Skin of body (tissue), 2 donors: ENCODE data around the gene FURIN. TPM values are rescaled to one million over a fixed set of nuclear protein-coding genes. Genes with fewer than 3 reads are reported as not detected.
"Not testable (repeated sequence)": the region's sequence is repeated elsewhere in the genome, so short reads cannot be mapped to it uniquely, and the experiment has no call there.

Experiments
- DNase-seq: peaks from one replicate; lab custom pipeline; 2025; lab: John Stamatoyannopoulos, UW
- total RNA-seq: library from RNA; depleted of rRNA; stranded (reverse); fragments of >200 nt; gene quantifications from one replicate; pipeline ENCODE4 v1.2.3, GENCODE V29; 2014

FURIN gene
- 26.9 TPM for total RNA-seq

GRCh38 chr15:90868261-90868689 lies at the start of gene FURIN:
FURIN (plus strand) TSS chr15:90868588; CDS start chr15:90875741, 7,153 bp downstream.
- no peak for DNase-seq

DNA sequence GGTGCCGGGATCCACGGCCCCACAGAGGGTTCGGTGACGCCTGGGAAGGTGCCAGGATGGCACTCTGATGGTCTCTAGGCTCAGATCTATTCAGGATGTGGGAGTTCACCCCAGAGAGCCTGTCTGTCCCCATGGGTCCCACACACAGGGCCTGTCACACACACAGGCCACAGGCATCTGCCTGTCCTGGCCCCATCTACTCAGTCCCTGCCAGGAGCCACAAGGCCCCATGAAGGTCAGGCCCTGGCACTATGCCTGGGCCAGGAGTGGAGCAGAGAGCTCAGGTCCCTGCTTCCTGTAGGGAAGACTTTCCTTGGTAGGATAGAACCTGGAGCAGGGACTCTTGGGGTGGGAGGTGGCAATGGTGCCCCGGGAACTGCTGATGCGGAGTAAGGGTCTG lies 49.0 kb upstream of the FURIN start:
- DNase-seq, result no peak

GRCh38 chr15:90819850-90820249 lies 48.5 kb upstream of the FURIN start:
- DNase-seq, result no peak

- no peak for DNase-seq
Observed at GRCh38 chr15:90820481-90820880, 47.9 kb upstream of the FURIN start.

- no peak for DNase-seq
Observed at GRCh38 chr15:90822204-90822955, 46.0 kb upstream of the FURIN start.

DNA sequence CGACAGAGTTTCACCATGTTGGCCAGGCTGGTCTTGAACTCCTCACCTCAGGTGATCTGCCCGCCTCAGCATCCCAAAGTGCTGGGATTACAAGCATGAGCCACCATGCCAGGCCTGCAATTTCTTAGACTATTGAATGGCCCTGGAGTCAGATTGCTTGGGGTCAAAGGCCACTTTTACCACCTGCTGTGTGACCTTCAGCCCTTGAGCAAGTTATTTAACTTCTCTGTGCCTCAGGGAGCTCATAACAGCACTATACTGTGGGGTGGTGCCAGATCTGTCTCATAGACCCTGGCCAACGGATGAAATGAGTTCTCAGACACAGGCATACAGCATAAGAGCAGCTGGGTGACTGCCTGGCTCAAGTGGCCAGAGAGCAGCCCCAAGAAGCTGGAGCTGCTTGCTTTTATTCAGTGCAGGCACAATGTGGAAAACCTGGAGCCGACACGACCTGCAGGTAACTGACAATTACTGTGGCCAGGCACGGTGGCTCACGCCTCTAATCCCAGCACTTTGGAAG lies 44.9 kb upstream of the FURIN start:
- no peak for DNase-seq

DNA sequence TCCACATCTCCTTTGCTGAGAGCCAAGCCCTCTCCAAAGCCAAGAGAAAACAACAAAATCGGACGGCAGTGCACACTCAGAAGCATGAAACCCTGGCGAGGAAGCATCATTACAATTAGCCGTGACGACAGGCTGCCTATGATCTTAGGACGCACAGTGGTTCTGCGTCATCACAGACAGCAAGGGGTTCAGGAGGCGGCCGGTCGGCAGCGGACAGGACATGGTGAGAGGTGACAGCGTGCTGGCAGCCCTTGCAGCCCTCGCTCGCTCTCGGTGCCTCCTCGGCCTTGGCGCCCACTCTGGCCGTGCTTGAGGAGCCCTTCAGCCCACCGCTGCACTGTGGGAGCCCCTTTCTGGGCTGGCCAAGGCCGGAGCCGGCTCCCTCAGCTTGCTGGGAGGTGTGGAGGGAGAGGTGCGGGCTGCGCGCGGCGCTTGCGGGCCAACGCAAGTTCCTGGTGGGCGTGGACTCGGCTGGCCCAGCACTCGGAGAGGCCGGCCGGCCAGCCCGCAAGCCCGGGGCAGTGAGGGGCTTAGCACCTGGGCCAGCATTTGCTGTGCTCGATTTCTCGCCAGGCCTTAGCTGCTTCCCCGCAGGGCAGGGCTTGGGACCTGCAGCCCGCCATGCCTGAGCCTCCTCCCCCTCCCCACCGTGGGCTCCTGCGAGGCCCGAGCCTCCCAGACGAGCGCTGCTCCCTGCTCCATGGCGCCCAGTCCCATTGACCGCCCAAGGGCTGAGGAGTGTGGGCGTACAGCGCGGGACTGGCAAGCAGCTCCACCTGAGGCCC lies 43.1 kb upstream of the FURIN start:
- not testable (repeated sequence) for DNase-seq

- not testable (repeated sequence) for DNase-seq
Observed at GRCh38 chr15:90826206-90826885, 42.0 kb upstream of the FURIN start.

DNA sequence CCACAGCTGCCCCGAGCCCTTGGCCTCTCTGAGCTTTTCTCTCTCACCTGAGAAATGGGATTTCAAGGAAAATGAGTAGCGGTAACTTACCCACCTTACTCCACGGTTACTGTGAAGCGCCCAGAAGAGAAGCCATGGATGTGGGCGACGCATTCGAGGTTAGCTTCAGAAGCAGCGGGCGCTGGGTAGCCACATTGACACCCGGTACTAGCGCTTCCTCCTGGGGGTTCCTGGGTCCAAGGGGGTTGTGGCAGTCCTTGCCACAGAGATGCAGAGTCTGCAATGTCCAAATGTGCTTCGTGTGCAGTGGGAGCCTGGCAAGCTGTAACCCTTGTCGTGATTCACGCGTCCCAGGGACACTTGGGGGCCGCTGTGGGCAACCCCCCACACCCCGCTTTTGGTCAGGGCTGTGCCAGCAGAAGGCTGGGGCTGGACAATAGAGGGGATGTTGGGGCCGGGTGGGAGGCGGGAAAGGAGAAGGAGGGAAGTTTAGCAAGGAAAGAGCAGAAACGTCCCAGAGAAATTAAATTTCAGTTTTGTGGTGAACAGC lies 41.4 kb upstream of the FURIN start:
- no peak for DNase-seq

- DNase-seq, result no peak
Observed at GRCh38 chr15:90828111-90828510, 40.3 kb upstream of the FURIN start.

DNA sequence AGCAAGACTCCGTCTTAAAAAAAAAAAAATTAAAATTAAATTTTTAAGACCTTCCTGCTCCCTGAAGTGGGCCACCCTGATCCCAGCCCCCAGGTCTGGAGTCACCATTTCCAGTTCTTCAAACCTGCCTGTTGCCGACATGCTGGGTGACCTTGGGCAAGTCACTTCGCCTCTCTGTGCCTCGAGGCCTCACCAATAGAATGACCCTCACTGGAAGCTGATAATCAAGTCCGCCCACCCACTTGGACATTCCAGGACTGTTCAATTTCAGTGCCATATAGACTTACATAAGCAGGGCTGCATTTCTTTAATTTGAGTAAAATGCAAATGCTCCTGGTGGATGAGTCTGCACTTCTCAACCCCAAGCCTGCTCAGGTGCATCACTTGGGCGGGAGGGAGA lies 39.3 kb upstream of the FURIN start:
- no peak for DNase-seq

GRCh38 chr15:90829942-90830440 lies 38.4 kb upstream of the FURIN start:
- DNase-seq, result no peak

DNA sequence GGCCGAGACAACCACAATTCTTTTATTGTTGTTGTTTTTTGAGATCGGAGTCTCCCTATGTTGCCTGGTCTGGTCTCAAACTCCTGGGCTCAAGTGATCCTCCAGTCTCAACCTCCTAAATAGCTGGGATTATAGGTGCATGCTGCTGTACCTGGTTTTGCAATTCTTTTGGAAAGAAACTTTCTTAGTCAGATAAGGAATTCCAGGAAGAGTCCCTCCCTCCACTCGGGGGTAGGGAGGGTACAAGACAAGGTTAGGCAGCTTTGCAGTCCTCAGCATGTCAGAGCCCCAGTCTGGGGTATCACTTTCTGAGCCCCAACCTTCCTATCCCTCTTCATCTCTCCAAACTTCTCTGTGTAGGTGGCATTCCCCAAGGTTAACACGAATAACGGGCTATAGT lies 33.8 kb upstream of the FURIN start:
- DNase-seq, result no peak

GRCh38 chr15:90836296-90836871 lies 32.0 kb upstream of the FURIN start:
- DNase-seq, result no peak

- no peak for DNase-seq
Observed at GRCh38 chr15:90837094-90837493, 31.3 kb upstream of the FURIN start.

DNA sequence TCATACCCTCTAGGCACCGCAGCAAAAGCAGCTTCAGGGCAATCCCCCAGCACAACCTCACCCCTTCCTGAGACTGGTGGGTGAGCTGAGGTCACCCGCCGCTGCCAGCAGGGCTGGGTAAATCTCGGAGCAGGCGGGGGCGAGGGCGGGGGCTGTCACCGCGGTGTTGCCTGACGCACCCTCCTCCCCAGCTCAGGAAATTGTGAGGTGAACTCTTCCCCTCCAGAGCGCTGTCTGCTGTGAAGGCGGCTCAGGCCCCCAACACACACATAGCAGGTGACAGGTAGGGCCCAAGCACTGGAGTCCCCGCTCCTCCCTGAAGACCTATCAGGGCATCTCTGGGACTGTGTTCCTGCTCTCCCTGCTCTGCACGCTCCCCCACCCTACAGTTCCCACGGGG lies 30.2 kb upstream of the FURIN start:
- no peak for DNase-seq

DNA sequence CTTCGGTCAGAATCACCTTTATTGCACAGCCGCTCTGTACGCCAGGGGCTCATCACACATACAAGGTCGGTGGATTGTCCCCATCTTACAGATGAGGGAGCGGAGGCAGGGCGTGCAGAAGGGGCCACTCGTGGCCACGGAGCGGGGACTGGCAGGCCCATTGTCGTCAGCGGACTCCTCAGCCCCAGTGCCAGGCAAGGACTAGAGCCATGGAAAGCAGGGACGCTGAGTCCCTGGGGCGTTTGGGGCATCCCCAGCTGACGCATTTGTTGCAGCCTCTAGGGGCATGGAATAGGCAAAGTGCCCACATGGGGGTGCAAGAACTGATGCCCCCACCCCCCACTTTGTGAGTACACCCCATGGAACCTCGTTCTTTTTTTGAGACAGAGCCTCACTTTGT lies 29.8 kb upstream of the FURIN start:
- no peak for DNase-seq

- no peak for DNase-seq
Observed at GRCh38 chr15:90839187-90840071, 29.0 kb upstream of the FURIN start.

DNA sequence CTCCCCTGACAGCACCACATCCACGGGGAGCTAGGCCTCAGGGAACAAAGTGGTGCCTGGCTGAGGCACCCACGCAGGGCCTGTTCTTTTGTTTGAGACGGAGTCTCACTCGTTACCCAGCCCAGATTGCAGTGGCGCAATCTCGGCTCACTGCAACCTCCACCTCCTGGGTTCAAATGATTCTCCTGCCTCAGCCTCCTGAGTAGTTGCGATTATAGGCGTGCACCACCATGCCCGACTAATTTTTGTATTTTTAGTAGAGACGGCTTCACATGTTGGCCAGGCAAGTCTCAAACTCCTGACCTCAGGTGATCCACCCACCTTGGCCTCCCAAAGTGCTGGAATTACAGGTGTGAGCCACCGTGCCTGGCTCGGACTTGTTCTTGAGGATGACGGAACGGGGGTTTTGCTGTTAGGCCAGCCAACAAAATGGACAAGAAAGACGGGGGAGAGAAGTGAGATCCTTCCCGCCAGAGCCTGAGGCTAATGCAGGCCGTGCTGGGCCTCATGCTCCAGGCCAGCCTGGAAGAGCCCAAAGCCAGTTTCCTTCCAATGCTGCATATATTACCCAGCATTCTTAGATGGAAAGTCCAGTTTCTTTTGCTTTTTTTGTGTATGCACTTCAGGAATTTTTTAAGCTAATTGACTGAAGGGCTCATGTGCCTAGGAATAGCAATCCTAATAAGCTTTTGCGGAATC lies 28.1 kb upstream of the FURIN start:
- no peak for DNase-seq
